IMR-90 (cell line): ENCODE results near the gene RASSF8.

ENCODE experiments used
- CEBPB ChIP-seq: IDR thresholded peaks from 2 replicates; pipeline ENCODE4 v1.6.1; 2012; ENCODE audit warnings: low read depth, low read length, improper control_type of control experiment
- TF ChIP-seq, protein P1 (sequence below): fragments of 150-350 bp; IDR thresholded peaks from 2 replicates; pipeline ENCODE4 v1.6.1; 2016; ENCODE audit warnings: low read depth, mild to moderate bottlenecking, low read length, moderate library complexity, borderline replicate concordance
- TF ChIP-seq, protein P2 (sequence below): conservative IDR thresholded peaks from 2 replicates; pipeline ENCODE4 v1.5.1; 2012; ENCODE audit warnings: mild to moderate bottlenecking, low read depth, low read length, improper control_type of control experiment
- TF ChIP-seq, protein P3 (sequence below): fragments of 150-350 bp; IDR thresholded peaks from 2 replicates; pipeline ENCODE4 v1.6.1; 2017; ENCODE audit warnings: mild to moderate bottlenecking, antibody characterized with exemption, low read length, low read depth

DNA sequence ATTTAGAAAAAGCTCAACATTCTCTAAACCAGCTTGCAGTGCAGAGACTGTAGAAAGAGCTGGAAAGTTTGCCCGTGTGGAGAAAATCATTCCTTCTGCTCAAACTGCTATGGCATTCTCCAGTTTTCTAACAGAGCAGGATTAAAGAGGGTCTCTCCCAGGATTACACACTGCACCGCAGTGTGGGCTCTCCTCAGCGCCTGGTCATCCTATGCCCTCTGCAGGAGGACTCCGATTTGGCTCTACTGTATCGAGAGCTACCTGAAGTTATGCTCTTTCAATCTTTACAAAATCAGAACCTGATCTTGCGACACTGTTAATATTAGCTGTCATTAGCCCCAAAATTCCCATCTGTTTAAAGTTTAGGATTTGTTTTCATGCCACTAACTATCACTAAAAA is 133.3 kb downstream of the RASSF8 start:
- TF ChIP-seq, protein P1, sequence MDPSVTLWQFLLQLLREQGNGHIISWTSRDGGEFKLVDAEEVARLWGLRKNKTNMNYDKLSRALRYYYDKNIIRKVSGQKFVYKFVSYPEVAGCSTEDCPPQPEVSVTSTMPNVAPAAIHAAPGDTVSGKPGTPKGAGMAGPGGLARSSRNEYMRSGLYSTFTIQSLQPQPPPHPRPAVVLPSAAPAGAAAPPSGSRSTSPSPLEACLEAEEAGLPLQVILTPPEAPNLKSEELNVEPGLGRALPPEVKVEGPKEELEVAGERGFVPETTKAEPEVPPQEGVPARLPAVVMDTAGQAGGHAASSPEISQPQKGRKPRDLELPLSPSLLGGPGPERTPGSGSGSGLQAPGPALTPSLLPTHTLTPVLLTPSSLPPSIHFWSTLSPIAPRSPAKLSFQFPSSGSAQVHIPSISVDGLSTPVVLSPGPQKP = no peak
- TF ChIP-seq CEBPB = no peak
- TF ChIP-seq, protein P2, sequence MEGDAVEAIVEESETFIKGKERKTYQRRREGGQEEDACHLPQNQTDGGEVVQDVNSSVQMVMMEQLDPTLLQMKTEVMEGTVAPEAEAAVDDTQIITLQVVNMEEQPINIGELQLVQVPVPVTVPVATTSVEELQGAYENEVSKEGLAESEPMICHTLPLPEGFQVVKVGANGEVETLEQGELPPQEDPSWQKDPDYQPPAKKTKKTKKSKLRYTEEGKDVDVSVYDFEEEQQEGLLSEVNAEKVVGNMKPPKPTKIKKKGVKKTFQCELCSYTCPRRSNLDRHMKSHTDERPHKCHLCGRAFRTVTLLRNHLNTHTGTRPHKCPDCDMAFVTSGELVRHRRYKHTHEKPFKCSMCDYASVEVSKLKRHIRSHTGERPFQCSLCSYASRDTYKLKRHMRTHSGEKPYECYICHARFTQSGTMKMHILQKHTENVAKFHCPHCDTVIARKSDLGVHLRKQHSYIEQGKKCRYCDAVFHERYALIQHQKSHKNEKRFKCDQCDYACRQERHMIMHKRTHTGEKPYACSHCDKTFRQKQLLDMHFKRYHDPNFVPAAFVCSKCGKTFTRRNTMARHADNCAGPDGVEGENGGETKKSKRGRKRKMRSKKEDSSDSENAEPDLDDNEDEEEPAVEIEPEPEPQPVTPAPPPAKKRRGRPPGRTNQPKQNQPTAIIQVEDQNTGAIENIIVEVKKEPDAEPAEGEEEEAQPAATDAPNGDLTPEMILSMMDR = peak; percentile 35; the same call in 1 of the 2 replicates
- TF ChIP-seq, protein P3, sequence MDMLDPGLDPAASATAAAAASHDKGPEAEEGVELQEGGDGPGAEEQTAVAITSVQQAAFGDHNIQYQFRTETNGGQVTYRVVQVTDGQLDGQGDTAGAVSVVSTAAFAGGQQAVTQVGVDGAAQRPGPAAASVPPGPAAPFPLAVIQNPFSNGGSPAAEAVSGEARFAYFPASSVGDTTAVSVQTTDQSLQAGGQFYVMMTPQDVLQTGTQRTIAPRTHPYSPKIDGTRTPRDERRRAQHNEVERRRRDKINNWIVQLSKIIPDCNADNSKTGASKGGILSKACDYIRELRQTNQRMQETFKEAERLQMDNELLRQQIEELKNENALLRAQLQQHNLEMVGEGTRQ = no peak
